ENCODE results near the gene GPR137.

GPR137 gene

DNA sequence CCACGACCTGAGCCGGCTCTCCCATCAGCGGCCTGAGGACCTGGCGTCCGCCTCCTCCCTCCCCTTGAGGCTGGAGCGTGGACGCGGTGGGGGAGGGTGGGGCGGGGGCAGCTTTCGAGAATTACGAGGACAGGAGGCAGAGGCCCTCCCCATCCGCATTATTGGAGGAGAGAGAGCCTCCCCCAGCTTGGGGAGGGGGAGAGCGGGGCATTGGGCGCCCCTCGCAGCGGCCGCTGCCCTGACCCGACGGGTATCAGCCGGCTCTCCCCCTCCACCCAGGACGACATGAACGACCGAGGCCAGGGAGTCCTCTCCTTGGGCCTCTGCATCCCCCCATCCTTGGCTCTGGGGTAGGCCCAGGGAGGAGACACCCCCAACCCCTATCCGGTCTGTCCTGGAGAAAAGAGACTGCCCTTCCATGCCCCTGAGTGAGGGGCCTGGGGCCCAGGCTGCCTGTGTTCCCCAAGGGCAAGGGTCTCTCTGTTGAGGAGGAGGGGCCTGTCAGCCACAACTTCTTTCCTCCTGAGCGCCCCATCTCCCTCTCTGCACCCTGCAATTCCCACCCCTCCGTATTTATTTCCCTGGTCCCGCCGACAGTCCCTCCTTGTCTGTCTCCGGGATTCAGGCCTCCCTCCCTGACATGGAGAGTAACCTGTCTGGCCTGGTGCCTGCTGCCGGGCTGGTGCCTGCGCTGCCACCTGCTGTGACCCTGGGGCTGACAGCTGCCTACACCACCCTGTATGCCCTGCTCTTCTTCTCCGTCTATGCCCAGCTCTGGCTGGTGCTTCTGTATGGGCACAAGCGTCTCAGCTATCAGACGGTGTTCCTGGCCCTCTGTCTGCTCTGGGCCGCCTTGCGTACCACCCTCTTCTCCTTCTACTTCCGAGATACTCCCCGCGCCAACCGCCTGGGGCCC is 495 bp downstream of the GPR137 start:
- Histone ChIP-seq H3K4me1 (ENCODE audit: control insufficient read depth, insufficient read depth, low read length) (peaks cover 34% of the 10 kb centered on the region), H3K27me3 (ENCODE audit: control insufficient read depth, insufficient read depth, low read length) (peaks cover 12% of the 10 kb centered on the region), H3K9me3 (ENCODE audit: control insufficient read depth, low read length) (no peaks in the 10 kb centered on the region), H3K36me3 (ENCODE audit: control insufficient read depth, insufficient read depth, low read length) (no peaks in the 10 kb centered on the region), H3K4me3 (ENCODE audit: low read length) (peak overlapping the region; percentile 50), H3K9ac (ENCODE audit: low read length) (peak overlapping the region; percentile 95)

DNA sequence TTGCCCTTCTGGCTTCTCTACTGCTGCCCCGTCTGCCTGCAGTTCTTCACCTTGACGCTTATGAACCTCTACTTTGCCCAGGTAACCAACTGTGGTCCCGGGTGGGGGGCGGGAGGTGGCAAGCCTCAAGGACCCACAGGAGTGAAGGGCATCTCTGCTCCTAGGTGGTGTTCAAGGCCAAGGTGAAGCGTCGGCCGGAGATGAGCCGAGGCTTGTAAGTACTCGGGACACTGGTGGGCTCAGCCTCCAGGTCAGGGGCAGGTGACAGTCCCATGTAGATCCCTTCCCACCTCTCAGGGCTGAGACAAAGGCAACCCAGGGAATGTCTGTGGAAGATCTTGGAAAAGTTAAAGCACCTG is 1.1 kb downstream of the GPR137 start:
- peaks cover 37% of the 10 kb centered on the region for H3K4me1 ChIP-seq (ENCODE audit: control insufficient read depth, insufficient read depth, low read length)
- peaks cover 19% of the 10 kb centered on the region for H3K27me3 ChIP-seq (ENCODE audit: control insufficient read depth, insufficient read depth, low read length)
- peak overlapping the region; percentile 95 for H3K9ac ChIP-seq (ENCODE audit: low read length)
- H3K36me3 ChIP-seq (ENCODE audit: control insufficient read depth, insufficient read depth, low read length) = no peaks in the 10 kb centered on the region
- H3K4me3 ChIP-seq (ENCODE audit: low read length) = no peak overlapping the region
- H3K9me3 ChIP-seq (ENCODE audit: control insufficient read depth, low read length) = no peaks in the 10 kb centered on the region

DNA sequence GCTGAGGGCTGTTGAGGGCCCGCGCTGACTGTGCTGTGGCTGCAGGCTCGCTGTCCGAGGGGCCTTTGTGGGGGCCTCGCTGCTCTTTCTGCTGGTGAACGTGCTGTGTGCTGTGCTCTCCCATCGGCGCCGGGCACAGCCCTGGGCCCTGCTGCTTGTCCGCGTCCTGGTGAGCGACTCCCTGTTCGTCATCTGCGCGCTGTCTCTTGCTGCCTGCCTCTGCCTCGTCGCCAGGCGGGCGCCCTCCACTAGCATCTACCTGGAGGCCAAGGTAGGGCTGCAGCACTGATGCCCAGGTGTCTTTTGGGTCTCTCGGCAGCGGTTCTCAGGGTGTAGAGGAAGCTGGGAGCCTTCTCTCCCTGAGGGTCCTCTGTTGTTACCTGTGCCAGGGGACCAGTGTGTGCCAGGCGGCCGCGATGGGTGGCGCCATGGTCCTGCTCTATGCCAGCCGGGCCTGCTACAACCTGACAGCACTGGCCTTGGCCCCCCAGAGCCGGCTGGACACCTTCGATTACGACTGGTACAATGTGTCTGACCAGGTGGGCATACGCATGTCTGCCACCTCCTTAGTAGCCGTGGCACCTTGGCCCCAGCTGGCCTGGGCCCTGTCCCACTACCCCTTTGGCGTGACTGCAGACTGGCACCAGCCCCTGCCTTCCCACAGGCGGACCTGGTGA is 2.2 kb downstream of the GPR137 start:
- H3K4me3 ChIP-seq (ENCODE audit: low read length) = no peak overlapping the region
- peaks cover 29% of the 10 kb centered on the region for H3K27me3 ChIP-seq (ENCODE audit: control insufficient read depth, insufficient read depth, low read length)
- H3K9ac ChIP-seq (ENCODE audit: low read length) = no peak overlapping the region
- no peaks in the 10 kb centered on the region for H3K9me3 ChIP-seq (ENCODE audit: control insufficient read depth, low read length)
- H3K4me1 ChIP-seq (ENCODE audit: control insufficient read depth, insufficient read depth, low read length) = peaks cover 40% of the 10 kb centered on the region
- no peaks in the 10 kb centered on the region for H3K36me3 ChIP-seq (ENCODE audit: control insufficient read depth, insufficient read depth, low read length)

DNA sequence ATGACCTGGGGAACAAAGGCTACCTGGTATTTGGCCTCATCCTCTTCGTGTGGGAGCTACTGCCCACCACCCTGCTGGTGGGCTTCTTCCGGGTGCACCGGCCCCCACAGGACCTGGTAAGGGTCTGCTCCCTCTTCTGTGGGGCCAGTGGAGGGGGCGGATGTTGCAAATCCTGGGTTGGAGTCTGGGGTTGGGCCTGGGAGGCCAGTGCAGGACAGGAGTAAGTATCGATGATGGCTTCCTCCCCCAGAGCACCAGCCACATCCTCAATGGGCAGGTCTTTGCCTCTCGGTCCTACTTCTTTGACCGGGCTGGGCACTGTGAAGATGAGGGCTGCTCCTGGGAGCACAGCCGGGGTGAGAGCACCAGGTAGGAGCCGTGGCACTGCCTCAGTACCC is 2.7 kb downstream of the GPR137 start:
- no peak overlapping the region for H3K4me3 ChIP-seq (ENCODE audit: low read length)
- peaks cover 34% of the 10 kb centered on the region for H3K27me3 ChIP-seq (ENCODE audit: control insufficient read depth, insufficient read depth, low read length)
- no peak overlapping the region for H3K9ac ChIP-seq (ENCODE audit: low read length)
- no peaks in the 10 kb centered on the region for H3K9me3 ChIP-seq (ENCODE audit: control insufficient read depth, low read length)
- no peaks in the 10 kb centered on the region for H3K36me3 ChIP-seq (ENCODE audit: control insufficient read depth, insufficient read depth, low read length)
- peaks cover 34% of the 10 kb centered on the region for H3K4me1 ChIP-seq (ENCODE audit: control insufficient read depth, insufficient read depth, low read length)

DNA sequence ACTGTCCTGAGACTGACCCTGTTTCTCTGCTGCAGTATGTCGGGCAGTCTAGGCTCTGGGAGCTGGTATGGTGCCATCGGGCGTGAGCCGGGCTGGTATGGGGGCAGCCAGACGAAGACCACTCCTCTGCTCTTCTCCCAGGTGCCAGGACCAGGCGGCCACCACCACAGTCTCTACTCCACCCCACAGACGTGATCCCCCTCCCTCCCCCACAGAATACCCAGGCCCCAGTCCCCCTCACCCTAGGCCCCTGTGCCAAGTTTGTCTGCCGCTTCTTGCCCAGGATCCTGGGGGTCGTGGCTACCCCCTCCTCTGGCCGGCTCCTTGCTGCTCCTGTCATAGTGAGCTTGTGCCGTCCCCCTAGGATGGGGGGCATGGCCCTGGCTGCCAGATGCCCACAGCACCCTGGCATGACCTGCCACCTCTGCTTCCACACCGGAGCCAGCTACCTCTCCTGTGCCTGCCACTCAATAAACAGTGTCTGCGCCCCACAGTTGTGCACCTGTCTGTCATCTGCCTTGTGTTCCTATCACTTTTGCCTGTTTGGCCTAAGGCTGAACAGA is 3.4 kb downstream of the GPR137 start:
- Histone ChIP-seq H3K36me3 (ENCODE audit: control insufficient read depth, insufficient read depth, low read length) (no peaks in the 10 kb centered on the region), H3K27me3 (ENCODE audit: control insufficient read depth, insufficient read depth, low read length) (peaks cover 41% of the 10 kb centered on the region), H3K4me1 (ENCODE audit: control insufficient read depth, insufficient read depth, low read length) (peaks cover 27% of the 10 kb centered on the region), H3K9me3 (ENCODE audit: control insufficient read depth, low read length) (no peaks in the 10 kb centered on the region), H3K9ac (ENCODE audit: low read length) (no peak overlapping the region), H3K4me3 (ENCODE audit: low read length) (no peak overlapping the region)

DNA sequence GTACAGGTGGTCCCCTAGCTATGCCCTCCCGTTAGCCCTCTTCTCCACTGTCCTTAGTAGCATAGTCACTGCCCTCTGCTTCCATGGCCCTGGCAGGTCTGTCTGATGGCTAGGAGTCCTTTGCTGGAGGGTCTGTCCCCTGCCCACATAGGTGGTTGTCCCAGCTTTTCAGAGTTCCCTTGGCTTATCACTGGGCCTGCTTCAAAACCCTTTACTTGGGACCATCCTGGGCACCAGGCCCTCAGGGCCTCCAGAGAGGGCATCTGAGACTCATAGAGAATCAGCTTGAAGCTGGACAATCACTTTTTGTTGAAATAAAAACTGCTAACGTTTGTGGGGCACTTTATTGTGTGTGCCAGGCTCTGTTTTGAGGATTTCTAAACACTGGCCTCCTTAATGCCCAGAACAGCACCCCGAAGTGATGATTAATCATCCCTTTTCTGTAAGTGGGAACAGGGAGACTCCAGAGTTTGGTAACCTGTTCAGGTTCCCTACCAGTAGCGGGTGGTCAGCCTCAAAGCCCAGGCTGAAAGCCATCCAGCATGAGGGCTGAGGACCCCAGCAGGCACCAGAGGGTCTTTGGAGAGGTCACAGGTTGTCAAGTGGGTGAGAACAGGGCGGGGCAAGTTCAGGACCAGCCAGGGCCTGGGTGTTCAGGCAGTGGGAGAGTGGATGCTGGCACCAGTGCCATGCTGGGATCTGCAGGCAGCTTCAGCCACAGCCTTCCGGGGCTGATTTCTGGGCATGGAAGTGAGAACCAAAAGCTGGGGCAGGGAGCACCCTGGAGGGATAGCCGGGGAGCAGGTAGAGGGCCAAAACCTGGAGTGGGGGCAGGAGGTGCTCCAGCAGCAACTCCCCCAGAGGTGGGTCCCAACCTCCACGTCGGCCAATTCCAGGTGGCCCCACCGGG is 5.0 kb downstream of the GPR137 start:
- no peak overlapping the region for H3K4me3 ChIP-seq (ENCODE audit: low read length)
- no peak overlapping the region for H3K9ac ChIP-seq (ENCODE audit: low read length)
- no peaks in the 10 kb centered on the region for H3K36me3 ChIP-seq (ENCODE audit: control insufficient read depth, insufficient read depth, low read length)
- H3K4me1 ChIP-seq (ENCODE audit: control insufficient read depth, insufficient read depth, low read length) = peaks cover 24% of the 10 kb centered on the region
- H3K27me3 ChIP-seq (ENCODE audit: control insufficient read depth, insufficient read depth, low read length) = peaks cover 50% of the 10 kb centered on the region
- no peaks in the 10 kb centered on the region for H3K9me3 ChIP-seq (ENCODE audit: control insufficient read depth, low read length)

DNA sequence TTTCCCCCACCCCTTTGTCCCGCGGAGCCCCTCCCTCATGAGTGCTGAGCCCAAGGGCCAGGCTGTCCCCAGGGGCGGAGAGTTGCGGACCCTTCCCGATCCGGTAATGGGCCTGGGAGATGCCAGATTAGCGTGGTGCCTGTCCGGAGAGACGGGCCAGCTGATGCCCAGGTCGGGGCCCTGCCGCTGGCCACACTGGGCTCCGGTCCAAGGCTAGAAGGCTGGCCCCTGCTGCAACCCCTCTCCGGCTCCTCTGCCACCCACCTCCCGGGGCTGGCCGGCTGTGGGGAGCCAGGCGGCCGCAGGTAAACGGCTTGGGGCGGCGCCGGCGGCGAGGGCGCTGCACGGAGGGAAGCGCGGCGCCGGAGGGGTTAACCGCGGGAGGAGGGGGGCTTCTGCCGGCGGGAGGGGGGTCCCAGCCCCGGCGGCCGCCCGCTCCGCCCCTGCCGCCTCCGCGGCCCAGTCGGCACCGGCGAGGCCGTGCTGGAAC is 5.7 kb downstream of the GPR137 start, which contains the start of gene KCNK4:
Gene KCNK4, plus strand, starts transcription at position 41 of the 490 bp plus-strand sequence. CDS start 1,717 bp downstream, outside the sequence.
- H3K4me3 ChIP-seq (ENCODE audit: low read length) = no peak within 1 kb of the TSS
- no peaks in the 10 kb centered on the region for H3K36me3 ChIP-seq (ENCODE audit: control insufficient read depth, insufficient read depth, low read length)
- H3K9ac ChIP-seq (ENCODE audit: low read length) = peak within 1 kb of the TSS; percentile 15
- peaks cover 20% of the 10 kb centered on the region for H3K4me1 ChIP-seq (ENCODE audit: control insufficient read depth, insufficient read depth, low read length)
- H3K9me3 ChIP-seq (ENCODE audit: control insufficient read depth, low read length) = no peaks in the 10 kb centered on the region
- peaks cover 57% of the 10 kb centered on the region for H3K27me3 ChIP-seq (ENCODE audit: control insufficient read depth, insufficient read depth, low read length)

DNA sequence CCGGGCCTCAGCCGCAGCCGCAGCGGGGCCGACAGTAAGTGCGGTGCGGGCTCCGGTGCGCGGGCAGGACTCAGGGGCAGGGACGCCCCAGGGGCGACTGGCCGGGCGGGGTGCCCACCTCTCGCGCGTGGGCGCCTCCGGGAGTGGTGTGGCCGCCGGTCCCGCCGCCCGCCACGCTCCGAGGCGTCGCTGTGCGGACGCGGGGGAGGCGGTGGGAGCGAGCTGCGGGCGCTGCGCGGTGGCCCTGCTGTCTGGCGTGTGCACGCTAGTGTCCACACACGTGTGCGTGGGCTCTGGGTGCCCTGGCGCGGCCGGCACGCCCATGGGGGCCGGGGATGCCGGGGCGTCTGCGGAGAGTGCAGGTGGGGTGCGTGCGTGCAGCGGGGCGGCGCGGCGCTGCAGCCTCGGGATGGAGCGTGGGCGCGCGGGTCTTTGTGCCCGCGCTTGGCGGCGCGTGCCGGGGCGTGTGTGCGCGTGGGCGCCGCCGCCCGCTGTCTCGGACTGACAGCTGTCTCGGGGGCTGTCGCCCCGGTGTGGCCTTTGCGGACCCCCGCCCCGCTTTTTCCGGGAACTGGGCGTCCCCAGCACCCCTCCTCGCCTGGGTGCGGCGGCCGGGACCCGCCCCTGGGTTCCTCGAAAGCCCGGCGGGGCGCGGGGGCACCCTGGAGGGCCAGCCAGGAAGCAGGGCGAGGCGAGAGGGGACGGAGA is 6.3 kb downstream of the GPR137 start:
- peaks cover 63% of the 10 kb centered on the region for H3K27me3 ChIP-seq (ENCODE audit: control insufficient read depth, insufficient read depth, low read length)
- H3K4me1 ChIP-seq (ENCODE audit: control insufficient read depth, insufficient read depth, low read length) = peaks cover 16% of the 10 kb centered on the region
- H3K9ac ChIP-seq (ENCODE audit: low read length) = peak overlapping the region; percentile 15
- H3K9me3 ChIP-seq (ENCODE audit: control insufficient read depth, low read length) = no peaks in the 10 kb centered on the region
- H3K4me3 ChIP-seq (ENCODE audit: low read length) = no peak overlapping the region
- no peaks in the 10 kb centered on the region for H3K36me3 ChIP-seq (ENCODE audit: control insufficient read depth, insufficient read depth, low read length)

DNA sequence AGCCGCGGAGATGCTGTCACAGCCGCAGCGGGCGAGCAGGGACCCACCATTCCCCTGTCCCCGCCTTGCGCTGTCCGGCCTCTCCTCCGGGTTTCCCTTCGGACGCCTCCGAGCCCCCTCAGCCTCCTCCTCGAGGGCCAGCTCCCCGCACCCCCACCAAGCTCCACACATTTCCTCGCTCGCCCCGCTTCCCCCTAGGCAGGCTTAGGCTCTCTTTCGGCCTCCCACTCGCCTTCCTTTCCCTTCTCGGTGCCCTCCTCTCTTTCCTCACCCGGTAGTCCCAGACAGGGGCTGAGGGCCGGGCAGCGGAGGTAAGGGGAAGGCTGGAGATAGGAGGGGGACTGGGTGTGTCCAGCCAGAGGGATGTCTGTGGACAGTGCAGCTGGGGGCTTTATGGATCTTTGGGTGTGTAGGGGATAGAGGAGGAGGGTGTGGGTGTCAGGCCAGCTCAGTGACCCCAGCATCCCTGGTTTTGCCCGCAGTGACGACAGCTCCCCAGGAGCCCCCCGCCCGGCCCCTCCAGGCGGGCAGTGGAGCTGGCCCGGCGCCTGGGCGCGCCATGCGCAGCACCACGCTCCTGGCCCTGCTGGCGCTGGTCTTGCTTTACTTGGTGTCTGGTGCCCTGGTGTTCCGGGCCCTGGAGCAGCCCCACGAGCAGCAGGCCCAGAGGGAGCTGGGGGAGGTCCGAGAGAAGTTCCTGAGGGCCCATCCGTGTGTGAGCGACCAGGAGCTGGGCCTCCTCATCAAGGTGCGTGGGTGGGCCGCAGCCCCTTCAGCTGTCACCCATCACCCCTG is 7.0 kb downstream of the GPR137 start:
- Histone ChIP-seq H3K9me3 (ENCODE audit: control insufficient read depth, low read length) (no peaks in the 10 kb centered on the region), H3K4me1 (ENCODE audit: control insufficient read depth, insufficient read depth, low read length) (peaks cover 16% of the 10 kb centered on the region), H3K27me3 (ENCODE audit: control insufficient read depth, insufficient read depth, low read length) (peaks cover 70% of the 10 kb centered on the region), H3K9ac (ENCODE audit: low read length) (no peak overlapping the region), H3K36me3 (ENCODE audit: control insufficient read depth, insufficient read depth, low read length) (no peaks in the 10 kb centered on the region), H3K4me3 (ENCODE audit: low read length) (no peak overlapping the region)

DNA sequence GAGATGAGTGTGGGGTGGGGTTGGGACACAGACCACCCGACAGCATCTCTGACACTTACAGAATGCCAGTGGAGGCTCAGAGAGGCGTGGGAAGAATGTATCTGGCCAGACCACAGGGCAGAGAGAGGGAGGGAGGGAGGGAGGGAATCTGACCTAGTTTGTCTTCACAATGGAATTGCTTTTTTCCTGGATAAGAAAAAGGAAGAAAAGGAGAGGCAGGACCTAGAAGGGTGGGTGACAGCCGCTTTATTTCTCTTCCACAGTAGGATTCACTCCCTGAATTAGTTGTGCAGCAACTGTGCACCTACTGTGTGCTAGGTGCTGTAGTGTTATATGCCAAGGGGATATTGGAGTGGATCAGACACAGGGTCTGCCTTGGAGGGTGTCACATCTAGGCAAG is 9.1 kb downstream of the GPR137 start:
- peaks cover 91% of the 10 kb centered on the region for H3K27me3 ChIP-seq (ENCODE audit: control insufficient read depth, insufficient read depth, low read length)

More for the DNA sequence above, 9.1 kb downstream of the GPR137 start:
- no peak overlapping the region for H3K9ac ChIP-seq (ENCODE audit: low read length)
- peaks cover 29% of the 10 kb centered on the region for H3K4me1 ChIP-seq (ENCODE audit: control insufficient read depth, insufficient read depth, low read length)
- H3K9me3 ChIP-seq (ENCODE audit: control insufficient read depth, low read length) = no peaks in the 10 kb centered on the region
- no peak overlapping the region for H3K4me3 ChIP-seq (ENCODE audit: low read length)
- H3K36me3 ChIP-seq (ENCODE audit: control insufficient read depth, insufficient read depth, low read length) = no peaks in the 10 kb centered on the region
